ENCODE results near the gene UXT.

GRCh38 chrX:47645530-47645929 is 13.4 kb downstream of the UXT start:
- no peak for TF ChIP-seq CTCF (IDR thresholded peaks at IDR 0.05; ENCODE audit: insufficient read depth, low read depth, low read length)
- no peak for TF ChIP-seq EZH2 (IDR thresholded peaks at IDR 0.05; ENCODE audit: insufficient read depth, low read length)
